GM12878 (cell line): ENCODE results near the gene RELL2. TPM values are rescaled to one million over a fixed set of nuclear protein-coding genes. Genes with fewer than 3 reads are reported as not detected.

Experiments
- ATAC-seq: fragments of 200-7000 bp; cut with Tn5 transposase; 3 replicates; pipeline ENCODE4 v1.9.1; 2020; ENCODE audit warnings: mild to moderate bottlenecking, moderate library complexity
- BruUV-seq: library from RNA; stranded (reverse); fragments of 400-500 nt; replicated peaks from 2 replicates; lab custom pipeline; 2021; lab: Mats Ljungman, UMichigan
- CTCF ChIA-PET: fragments of 300-600 bp; sonication (Branson Sonifier 250); formaldehyde crosslinking; extraction: SDS; loops from one replicate; lab custom pipeline; 2021; ENCODE audit warnings: inconsistent platforms; lab: Yijun Ruan, JAX
- POLR2A ChIA-PET: fragments of 350-600 bp; formaldehyde crosslinking; extraction: SDS; loops from one replicate; lab custom pipeline; 2021; ENCODE audit warnings: inconsistent platforms; lab: Charles Lee
- RAD21 ChIA-PET: fragments of 300-600 bp; sonication (Branson Sonifier 250); formaldehyde crosslinking; loops from one replicate; lab custom pipeline; 2023; ENCODE audit warnings: antibody characterized with exemption; ENCODE audit not compliant: unreplicated experiment; lab: Charles Lee
- SMC1A ChIA-PET: fragments of 300-600 bp; sonication (Branson Sonifier 250); formaldehyde crosslinking; loops from one replicate; lab custom pipeline; 2023; ENCODE audit not compliant: unreplicated experiment, uncharacterized antibody; lab: Charles Lee
- DNase-seq: peaks from one replicate; pipeline ENCODE4 v3.0.0-alpha.2; 2011; ENCODE audit warnings: low read depth, low spot score
- FAIRE-seq: peaks from 3 replicates; lab custom pipeline; 2011; peaks lifted over from hg19 to GRCh38; lab: Jason Lieb, UNC
- H2AFZ ChIP-seq: 2 replicates; pipeline ENCODE4 v1.6.0; 2011; ENCODE audit warnings: low read depth, low read length, control low read depth; ENCODE audit not compliant: control insufficient read depth
- H3K27ac ChIP-seq: 2 replicates; pipeline ENCODE4 v1.5.1; 2011; ENCODE audit warnings: control low read depth; ENCODE audit not compliant: control insufficient read depth, insufficient read depth
- H3K27me3 ChIP-seq, 2 experiments: replicated peaks in 1 of 2; 2 replicates each; pipeline versions ENCODE4 v1.6.0 to v1.6.1; 2011; ENCODE audit warnings: low read length in 1 of 2; ENCODE audit not compliant: control insufficient read depth in 2 of 2, insufficient read depth in 2 of 2
- H3K36me3 ChIP-seq, 2 experiments: 2 replicates each; pipeline ENCODE4 v1.5.1; 2011; ENCODE audit warnings: low read length in 1 of 2; ENCODE audit not compliant: control insufficient read depth in 2 of 2, insufficient read depth in 2 of 2
- H3K4me1 ChIP-seq: 2 replicates; pipeline ENCODE4 v1.6.1; 2011; ENCODE audit warnings: mild to moderate bottlenecking, low read length, moderate library complexity, mixed read lengths; ENCODE audit not compliant: control insufficient read depth, insufficient read depth
- H3K4me2 ChIP-seq: 2 replicates; pipeline ENCODE4 v1.6.0; 2011; ENCODE audit warnings: control low read depth; ENCODE audit not compliant: control insufficient read depth, insufficient read depth
- H3K4me3 ChIP-seq: fragments of 200-600 bp; sonication (generic); 2 replicates; pipeline ENCODE4 v1.5.1; 2016
- H3K79me2 ChIP-seq: 2 replicates; pipeline ENCODE4 v1.6.0; 2011; ENCODE audit warnings: low read length; ENCODE audit not compliant: control insufficient read depth, insufficient read depth
- H3K9ac ChIP-seq: 2 replicates; pipeline ENCODE4 v1.8.0; 2011; ENCODE audit warnings: low read length, control low read depth, mixed read lengths; ENCODE audit not compliant: control insufficient read depth, insufficient read depth
- H3K9me3 ChIP-seq: replicated peaks from 3 replicates; pipeline ENCODE4 v1.5.1; 2011; ENCODE audit warnings: mild to moderate bottlenecking, low read length; ENCODE audit not compliant: control insufficient read depth, insufficient read depth
- H4K20me1 ChIP-seq: 2 replicates; pipeline ENCODE4 v1.6.0; 2011; ENCODE audit not compliant: control insufficient read depth, insufficient read depth
- ASH2L ChIP-seq: fragments of 300-600, 200-600 bp; sonication (generic); IDR thresholded peaks from 2 replicates; pipeline ENCODE4 v1.6.1; 2017; ENCODE audit warnings: low read depth, mild to moderate bottlenecking, borderline replicate concordance
- IKZF2 ChIP-seq, 2 experiments: fragments of 450-650 bp; IDR thresholded peaks; 2 replicates each; pipeline ENCODE4 v1.6.1; 2017; ENCODE audit warnings: mild to moderate bottlenecking in 2 of 2, moderate library complexity in 2 of 2
- KLF5 ChIP-seq: fragments of 450-650 bp; IDR thresholded peaks from 2 replicates; pipeline ENCODE4 v1.6.1; 2014; ENCODE audit warnings: mild to moderate bottlenecking; ENCODE audit not compliant: partially characterized antibody
- MEF2B ChIP-seq: fragments of 450-650 bp; IDR thresholded peaks from 2 replicates; pipeline ENCODE4 v1.6.1; 2018; ENCODE audit warnings: mild to moderate bottlenecking, moderate library complexity; ENCODE audit not compliant: partially characterized antibody, poor library complexity, severe bottlenecking
- MLLT1 ChIP-seq: fragments of 450-650 bp; IDR thresholded peaks from 2 replicates; pipeline ENCODE4 v1.6.1; 2016; ENCODE audit warnings: mild to moderate bottlenecking
- PAX5 ChIP-seq: IDR thresholded peaks from 2 replicates; pipeline ENCODE4 v1.6.1; 2011; ENCODE audit warnings: low read depth, low read length, borderline replicate concordance
- SMAD5 ChIP-seq: IDR thresholded peaks from 2 replicates; pipeline ENCODE4 v1.6.1; 2016; ENCODE audit warnings: antibody characterized with exemption, low read depth
- WGBS: methylation state at CpG from one replicate; pipeline ENCODE4 v1.1.6; 2016; ENCODE audit warnings: low lambda C conversion rate; ENCODE audit not compliant: insufficient replicate concordance, insufficient coverage; ENCODE audit errors: missing lambda C conversion rate; 5-methylcytosine and 5-hydroxymethylcytosine counted together
- in situ Hi-C: fragments of 300-500 bp; cut with MboI; formaldehyde crosslinking; loops from 9 replicates; pipeline ENCODE4 v1.14.3; 2018; ENCODE audit warnings: mixed read lengths
- intact Hi-C: fragments of 100-400 bp; cut with micrococcal nuclease; formaldehyde crosslinking; loops from one replicate; pipeline ENCODE4 v1.14.2; 2022; ENCODE audit not compliant: unreplicated experiment
- polyA plus RNA-seq, 11 experiments: library from polyadenylated mRNA; depleted of rRNA in 4 of 11; unstranded in 6 of 11; stranded (reverse) in 5 of 11; fragments of >200 nt; fragmentation: Nextera tagmentation in 4 of 11; fragmentation: Illumina TruSeq in 1 of 11; extraction: Ambion mirVana in 4 of 11; extraction: Trizol in 1 of 11; gene quantifications; 1 replicate in 1 of 11; 2 replicates in 10 of 11; pipeline versions ENCODE4 v1.2.1 to v1.2.3, GENCODE V29; 2011 to 2016; ENCODE audit warnings: inconsistent platforms in 2 of 11, missing spikeins in 2 of 11, low read depth in 1 of 11
- total RNA-seq, 4 experiments: library from RNA; depleted of rRNA in 3 of 4; stranded (reverse); fragments of >200 nt in 3 of 4; fragmentation: Illumina TruSeq in 1 of 4; extraction: Trizol in 1 of 4; gene quantifications; 2 replicates each; pipeline versions ENCODE4 v1.2.1 to v1.2.3, GENCODE V29; 2013 to 2021
- TF ChIP-seq, protein P1 (sequence below): IDR thresholded peaks from 2 replicates; pipeline ENCODE4 v1.6.1; 2011; ENCODE audit warnings: low read depth, low read length, improper control_type of control experiment, borderline replicate concordance

Gene RELL2
- total and polyA plus RNA-seq, 10 of the 15 experiments (the other 5 are each of a cell fraction or from before 2014, with no cell fraction given): 0.23 to 21.4 (median 7.1) TPM

- Histone ChIP-seq H3K9ac (no peak overlapping the region), H3K9me3 (no peaks in the 10 kb centered on the region), H3K27ac (no peak overlapping the region), H3K36me3 (no peaks in the 10 kb centered on the region), H4K20me1 (no peaks in the 10 kb centered on the region), H3K4me3 (no peak overlapping the region), H3K27me3 (no peaks in the 10 kb centered on the region), H3K4me1 (no peaks in the 10 kb centered on the region), H3K4me2 (no peak overlapping the region), H2AFZ (no peak overlapping the region), H3K79me2 (no peaks in the 10 kb centered on the region)
- FAIRE-seq: no peak
- intact Hi-C loops: loop anchor here (1.0 to 10.0 kb wide), 3 partner anchors 74 to 479 kb away; partner anchors contain the start of gene RNF14
- no peak for DNase-seq
- ChIA-PET RAD21 (interaction anchor here (2.9 kb wide), 1 partner anchor 74 kb away, joined by 20 read pairs; no protein-coding TSS in a partner anchor), CTCF (interaction anchor here (0.6 to 3.3 kb wide), 9 partner anchors 43 to 474 kb away, joined by 3 to 27 read pairs (median 4); partner anchors contain the start of gene DIAPH1), POLR2A (interaction anchor here (0.5 kb wide), 1 partner anchor 84 kb away, joined by 4 read pairs; no protein-coding TSS in a partner anchor), SMC1A (interaction anchor here (3.2 kb wide), 1 partner anchor 74 kb away, joined by 19 read pairs; no protein-coding TSS in a partner anchor)
- no peak for TF ChIP-seq KLF5
- no peak for TF ChIP-seq PAX5
- TF ChIP-seq IKZF2 (IDR thresholded peaks at IDR 0.05): no peak
- no peak for TF ChIP-seq MLLT1
- no peak for TF ChIP-seq SMAD5
- no peak for TF ChIP-seq ASH2L
- TF ChIP-seq MEF2B: no peak
- TF ChIP-seq, protein P1, sequence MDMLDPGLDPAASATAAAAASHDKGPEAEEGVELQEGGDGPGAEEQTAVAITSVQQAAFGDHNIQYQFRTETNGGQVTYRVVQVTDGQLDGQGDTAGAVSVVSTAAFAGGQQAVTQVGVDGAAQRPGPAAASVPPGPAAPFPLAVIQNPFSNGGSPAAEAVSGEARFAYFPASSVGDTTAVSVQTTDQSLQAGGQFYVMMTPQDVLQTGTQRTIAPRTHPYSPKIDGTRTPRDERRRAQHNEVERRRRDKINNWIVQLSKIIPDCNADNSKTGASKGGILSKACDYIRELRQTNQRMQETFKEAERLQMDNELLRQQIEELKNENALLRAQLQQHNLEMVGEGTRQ: no peak
- 74% methylated on average over 18 of the region's 18 CpGs for WGBS
- no TSS peak for BruUV-seq
- in situ Hi-C loops: no loop called here
- ATAC-seq: no peak
Observed at GRCh38 chr5:141665995-141666940, 29.5 kb downstream of the RELL2 start.
